Neuron (in vitro differentiated cells): ENCODE data around the gene PROB1.

ENCODE experiments used
- H2AFZ ChIP-seq: one replicate; pipeline ENCODE4 v1.6.1; 2013; ENCODE audit warnings: low read depth, mild to moderate bottlenecking, inconsistent platforms, low read length, moderate library complexity
- H3K27me3 ChIP-seq: one replicate; pipeline ENCODE4 v1.6.1; 2013; ENCODE audit warnings: low read length; ENCODE audit not compliant: insufficient read depth
- H3K36me3 ChIP-seq: one replicate; pipeline ENCODE4 v1.6.1; 2013; ENCODE audit warnings: low read length; ENCODE audit not compliant: insufficient read depth
- H3K4me1 ChIP-seq: one replicate; pipeline ENCODE4 v1.6.1; 2013; ENCODE audit warnings: low read length; ENCODE audit not compliant: insufficient read depth
- H3K4me3 ChIP-seq: 2 replicates; pipeline ENCODE4 v1.5.1; 2013; ENCODE audit warnings: mild to moderate bottlenecking, low read length, moderate library complexity
- H3K9me3 ChIP-seq: one replicate; pipeline ENCODE4 v1.6.1; 2013; ENCODE audit warnings: low read length

PROB1 gene

DNA sequence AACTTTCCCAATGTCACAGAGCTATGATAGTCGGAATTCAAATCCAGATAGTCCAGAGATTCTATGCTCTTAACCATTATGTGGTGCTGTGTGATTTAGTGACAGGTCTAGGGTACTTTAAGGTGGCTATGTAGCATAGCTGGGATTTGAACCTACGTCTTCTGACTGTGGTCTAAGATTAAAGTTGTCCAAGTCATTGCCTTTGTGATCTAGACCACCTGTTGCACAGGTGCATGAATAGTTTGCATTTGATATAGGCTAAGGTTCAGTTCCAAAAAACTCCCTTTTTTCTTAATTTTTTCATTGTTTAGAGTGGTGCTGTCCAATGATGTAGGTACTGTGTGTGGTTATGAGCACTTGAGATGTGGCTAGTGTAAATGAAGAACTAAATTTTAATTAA, 50.7 kb downstream of the PROB1 start:
- Histone ChIP-seq H3K4me1 (peaks cover 22% of the 10 kb centered on the region), H2AFZ (no peak overlapping the region), H3K9me3 (peaks cover 2% of the 10 kb centered on the region), H3K36me3 (peaks cover 16% of the 10 kb centered on the region), H3K4me3 (no peak overlapping the region), H3K27me3 (no peaks in the 10 kb centered on the region)

DNA sequence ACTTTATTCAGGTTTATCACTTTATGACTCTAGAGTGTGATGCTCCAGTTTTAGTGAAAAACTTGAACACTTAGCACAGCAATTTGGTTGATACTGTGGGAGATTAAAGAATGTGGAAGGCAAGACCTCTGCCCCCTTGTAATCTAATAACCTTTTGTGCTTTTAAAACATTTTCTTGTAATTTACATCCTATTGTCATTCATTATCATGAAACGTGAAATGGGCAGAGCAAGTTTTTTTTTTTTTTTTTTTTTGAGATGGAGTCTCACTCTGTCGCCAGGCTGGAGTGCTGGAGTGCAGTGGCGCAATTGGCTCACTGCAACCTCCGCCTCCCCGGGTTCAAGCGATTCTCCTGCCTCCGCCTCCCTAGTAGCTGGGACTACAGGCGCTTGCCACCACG, 51.4 kb downstream of the PROB1 start:
- H3K4me3 ChIP-seq: peak overlapping the region; percentile 86
- H2AFZ ChIP-seq: no peak overlapping the region
- no peaks in the 10 kb centered on the region for H3K27me3 ChIP-seq
- H3K9me3 ChIP-seq: peaks cover 2% of the 10 kb centered on the region
- peaks cover 16% of the 10 kb centered on the region for H3K36me3 ChIP-seq
- H3K4me1 ChIP-seq: peaks cover 22% of the 10 kb centered on the region

DNA sequence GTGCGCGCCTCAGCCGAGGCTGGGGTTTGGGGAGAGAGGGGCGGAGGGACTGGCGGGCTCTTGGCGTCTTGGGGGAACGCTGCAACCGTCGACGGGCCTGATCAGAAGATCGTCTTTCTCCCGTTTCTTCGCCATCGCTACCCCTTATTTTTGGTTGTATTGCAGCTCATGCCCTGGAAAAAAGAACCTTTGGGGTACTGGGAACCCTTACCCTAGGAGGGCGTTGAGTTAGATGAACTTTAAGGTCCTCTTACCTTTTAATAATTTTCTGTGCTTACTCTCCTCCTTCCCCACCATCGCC, 52.5 kb downstream of the PROB1 start:
- peaks cover 2% of the 10 kb centered on the region for H3K9me3 ChIP-seq
- peaks cover 16% of the 10 kb centered on the region for H3K36me3 ChIP-seq
- no peaks in the 10 kb centered on the region for H3K27me3 ChIP-seq
- no peak overlapping the region for H2AFZ ChIP-seq
- H3K4me1 ChIP-seq: peaks cover 22% of the 10 kb centered on the region
- H3K4me3 ChIP-seq: peak overlapping the region; percentile 86

GRCh38 chr5:139341689-139342422, 53.0 kb downstream of the PROB1 start, which contains the start of gene PAIP2:
Gene PAIP2, plus strand, starts transcription at chr5:139341854. Its CDS starts 21,931 bp downstream, at chr5:139363785.
- Histone ChIP-seq H3K4me1 (peaks cover 22% of the 10 kb centered on the region), H3K9me3 (peaks cover 2% of the 10 kb centered on the region), H2AFZ (peak within 1 kb of the TSS; percentile 33), H3K4me3 (peak within 1 kb of the TSS; percentile 86), H3K36me3 (peaks cover 16% of the 10 kb centered on the region), H3K27me3 (no peaks in the 10 kb centered on the region)

- peak overlapping the region; percentile 86 for H3K4me3 ChIP-seq
- peak overlapping the region; percentile 33 for H2AFZ ChIP-seq
- peaks cover 22% of the 10 kb centered on the region for H3K4me1 ChIP-seq
- no peaks in the 10 kb centered on the region for H3K9me3 ChIP-seq
- peaks cover 14% of the 10 kb centered on the region for H3K36me3 ChIP-seq
- no peaks in the 10 kb centered on the region for H3K27me3 ChIP-seq
These were observed 53.7 kb downstream of the PROB1 start for GRCh38 chr5:139341187-139341688.
